Spleen (tissue), 11 donors: ENCODE measurements around the gene EIF2B1. TPM values are rescaled to one million over a fixed set of nuclear protein-coding genes. Genes with fewer than 3 reads are reported as not detected.

Source experiments
- DNase-seq: peaks from one replicate; pipeline ENCODE4 v3.0.0-alpha.2; 2020
- H3K27ac ChIP-seq, 8 donors: fragments of 200-600 bp; sonication (generic) in 7 of 8; 1 replicate in 4 of 8; 2 replicates in 4 of 8; pipeline versions ENCODE4 v1.5.0 to v1.8.0; 2016 to 2021; ENCODE audit warnings: inconsistent platforms in 4 of 8, mild to moderate bottlenecking in 4 of 8, moderate library complexity in 1 of 8
- H3K27me3 ChIP-seq, 7 donors: fragments of 200-600 bp; sonication (generic) in 6 of 7; replicated peaks in 1 of 7; 1 replicate in 4 of 7; 2 replicates in 3 of 7; pipeline versions ENCODE4 v1.5.0 to v1.8.0; 2016 to 2021; ENCODE audit warnings: inconsistent platforms in 3 of 7, mild to moderate bottlenecking in 1 of 7
- H3K36me3 ChIP-seq, 6 donors: fragments of 200-600 bp; sonication (generic) in 5 of 6; 1 replicate in 4 of 6; 2 replicates in 2 of 6; pipeline versions ENCODE4 v1.5.0 to v1.8.0; 2016 to 2021; ENCODE audit warnings: inconsistent platforms in 2 of 6
- H3K4me1 ChIP-seq, 6 donors: fragments of 200-600 bp; sonication (generic) in 5 of 6; 1 replicate in 3 of 6; 2 replicates in 3 of 6; pipeline versions ENCODE4 v1.5.0 to v1.8.0; 2016 to 2021; ENCODE audit warnings: inconsistent platforms in 3 of 6
- H3K4me3 ChIP-seq, 8 donors: fragments of 200-600 bp; sonication (generic) in 7 of 8; 1 replicate in 4 of 8; 2 replicates in 4 of 8; pipeline versions ENCODE4 v1.5.0 to v1.8.0; 2016 to 2021; ENCODE audit warnings: inconsistent platforms in 4 of 8, mild to moderate bottlenecking in 4 of 8, moderate library complexity in 2 of 8
- H3K9me3 ChIP-seq, 8 donors: fragments of 200-600 bp; sonication (generic) in 7 of 8; 1 replicate in 4 of 8; 2 replicates in 4 of 8; pipeline versions ENCODE4 v1.5.0 to v1.8.0; 2016 to 2021; ENCODE audit warnings: inconsistent platforms in 4 of 8
- POLR2A ChIP-seq, 3 donors: fragments of 450-650 bp; IDR thresholded peaks; one replicate each; pipeline ENCODE4 v1.5.1; 2017; ENCODE audit warnings: antibody characterized with exemption in 3 of 3, mild to moderate bottlenecking in 1 of 3
- POLR2AphosphoS5 ChIP-seq, 3 donors: sonication (generic); formaldehyde crosslinking; IDR thresholded peaks; one replicate each; pipeline ENCODE4 v1.5.1; 2017; ENCODE audit warnings: antibody characterized with exemption in 3 of 3
- WGBS, 5 donors: extraction: QIAGEN DNeasy Blood & Tissue Kit in 3 of 5; methylation state at CpG; one replicate each; pipeline versions ENCODE4 v1.1.5 to v1.1.7; 2013 to 2018; 5-methylcytosine and 5-hydroxymethylcytosine counted together
- intact Hi-C: fragments of 100-400 bp; cut with DNase I; formaldehyde crosslinking; loops from one replicate; pipeline ENCODE4 v1.15.0; 2023; ENCODE audit warnings: low total_unique reads
- polyA plus RNA-seq, 3 donors: library from polyadenylated mRNA; stranded (reverse); fragments of 200-250 nt; gene quantifications; one replicate each; pipeline ENCODE4 v1.2.1, GENCODE V29; 2013
- small RNA-seq, 4 donors: library from RNA; depleted of rRNA; stranded (forward); fragments of <200 nt; gene quantifications; one replicate each; pipeline ENCODE3, GENCODE V24; 2016
- total RNA-seq, 7 donors: library from RNA; depleted of rRNA in 3 of 7; stranded (reverse); fragments of >200 nt in 3 of 7; fragmentation: NEBNext Ultra II Directional in 4 of 7; extraction: Animal tissue kit (Norgen Biotek cat#: 25700) in 4 of 7; gene quantifications; one replicate each; pipeline versions ENCODE4 v1.1.0 to v1.2.1, GENCODE V29; 2016 to 2021
- TF ChIP-seq, protein P1 (sequence below), 11 experiments: fragments of 200-600 bp in 7 of 11; fragments of 450-650 bp in 4 of 11; sonication (generic) in 4 of 11; IDR thresholded peaks in 8 of 11; conservative IDR thresholded peaks in 3 of 11; 1 replicate in 7 of 11; 2 replicates in 4 of 11; pipeline versions ENCODE4 v1.4.0 to v1.8.0; 2016 to 2021; ENCODE audit warnings: antibody characterized with exemption in 11 of 11, inconsistent platforms in 4 of 11, mild to moderate bottlenecking in 1 of 11
- donor health status: healthy with polysubstance abuse.
- donor health status: DM: no; HTN: no; CAD: no; lungs with moderate emphysema.
- donor health status: DM: no; HTN: no; CAD: no.
- donor health status: Bipolar disorder and iron deficiency.
- donor health status: healthy.
- donor health status: DM: no; HTN: no; CAD: no.
- donor health status: DM: yes; HTN: yes; CAD: no.

EIF2B1 gene
- total and polyA plus RNA-seq, 10 donors, result 28.3 to 137 (median 44.6) TPM

DNA sequence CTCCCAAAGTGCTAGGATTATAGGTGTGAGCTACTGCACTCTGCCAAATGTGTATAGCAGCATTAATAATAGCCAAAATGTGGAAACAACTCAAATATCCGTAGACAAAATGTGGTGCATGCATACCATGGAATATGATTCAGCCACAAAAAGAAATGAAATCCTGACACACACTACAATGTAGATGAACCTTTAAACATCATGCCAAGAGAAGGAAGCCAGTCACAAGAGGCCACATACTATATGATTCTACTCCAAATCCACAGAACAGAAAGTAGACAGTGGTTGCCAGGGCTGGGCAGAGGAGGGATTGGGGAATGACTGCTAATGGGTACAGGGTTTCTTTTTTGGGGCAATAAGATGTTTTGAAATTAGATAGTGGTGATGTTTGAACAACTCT, 56.9 kb downstream of the EIF2B1 start:
- no peak for DNase-seq
- Histone ChIP-seq H3K36me3 (peaks cover 0 to 6% (median 0%) of the 10 kb centered on the region in 6 donors), H3K4me3 (no peak overlapping the region), H3K4me1 (peaks cover 0 to 13% (median 4%) of the 10 kb centered on the region in 6 donors), H3K27me3 (no peaks in the 10 kb centered on the region), H3K9me3 (peaks cover 0 to 4% (median 0%) of the 10 kb centered on the region in 8 donors), H3K27ac (no peak overlapping the region)
- no peak for TF ChIP-seq POLR2AphosphoS5 (IDR thresholded peaks at IDR 0.05)
- no peak for TF ChIP-seq POLR2A (IDR thresholded peaks at IDR 0.05)
- TF ChIP-seq, protein P1, sequence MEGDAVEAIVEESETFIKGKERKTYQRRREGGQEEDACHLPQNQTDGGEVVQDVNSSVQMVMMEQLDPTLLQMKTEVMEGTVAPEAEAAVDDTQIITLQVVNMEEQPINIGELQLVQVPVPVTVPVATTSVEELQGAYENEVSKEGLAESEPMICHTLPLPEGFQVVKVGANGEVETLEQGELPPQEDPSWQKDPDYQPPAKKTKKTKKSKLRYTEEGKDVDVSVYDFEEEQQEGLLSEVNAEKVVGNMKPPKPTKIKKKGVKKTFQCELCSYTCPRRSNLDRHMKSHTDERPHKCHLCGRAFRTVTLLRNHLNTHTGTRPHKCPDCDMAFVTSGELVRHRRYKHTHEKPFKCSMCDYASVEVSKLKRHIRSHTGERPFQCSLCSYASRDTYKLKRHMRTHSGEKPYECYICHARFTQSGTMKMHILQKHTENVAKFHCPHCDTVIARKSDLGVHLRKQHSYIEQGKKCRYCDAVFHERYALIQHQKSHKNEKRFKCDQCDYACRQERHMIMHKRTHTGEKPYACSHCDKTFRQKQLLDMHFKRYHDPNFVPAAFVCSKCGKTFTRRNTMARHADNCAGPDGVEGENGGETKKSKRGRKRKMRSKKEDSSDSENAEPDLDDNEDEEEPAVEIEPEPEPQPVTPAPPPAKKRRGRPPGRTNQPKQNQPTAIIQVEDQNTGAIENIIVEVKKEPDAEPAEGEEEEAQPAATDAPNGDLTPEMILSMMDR (IDR thresholded peaks at IDR 0.05 in 8 of 11, conservative IDR thresholded peaks at IDR 0.05 in 3 of 11), result no peak
- 90 to 100% (median 95%) methylated on average over 1 of the region's 1 CpG for WGBS, 5 donors
- intact Hi-C loops, result no loop called here

DNA sequence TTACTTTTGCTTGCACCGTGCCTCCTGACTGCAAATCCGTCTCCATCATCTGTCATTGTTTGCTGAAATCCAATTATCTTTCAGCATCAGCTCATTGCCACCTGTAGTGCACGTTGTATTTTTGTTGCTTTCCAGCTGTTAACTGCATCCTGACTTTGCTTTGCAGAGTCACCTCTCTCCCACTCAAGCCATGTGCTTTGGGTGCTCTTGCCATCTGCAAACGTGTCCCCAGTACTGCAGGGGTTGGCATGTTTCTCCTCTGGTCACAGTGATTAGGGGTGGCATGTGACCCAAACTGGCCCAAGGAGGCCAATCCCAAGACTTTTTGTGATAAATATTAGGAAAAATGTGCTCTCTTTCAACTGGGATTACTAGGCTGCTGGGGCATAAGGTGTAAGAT, 59.6 kb downstream of the EIF2B1 start:
- Histone ChIP-seq H3K9me3 (peaks cover 0 to 4% (median 0%) of the 10 kb centered on the region in 8 donors), H3K4me1 (no peaks in the 10 kb centered on the region), H3K27me3 (peaks cover 0 to 4% (median 0%) of the 10 kb centered on the region in 7 donors), H3K27ac (no peak overlapping the region), H3K4me3 (no peak overlapping the region), H3K36me3 (peaks cover 0 to 6% (median 0%) of the 10 kb centered on the region in 6 donors)
- WGBS, 5 donors, result 40 to 47% (median 45%) methylated on average over 4 of the region's 4 CpGs
- intact Hi-C loops, result no loop called here
- no peak for DNase-seq
- TF ChIP-seq, protein P1 (IDR thresholded peaks at IDR 0.05 in 8 of 11, conservative IDR thresholded peaks at IDR 0.05 in 3 of 11), result no peak
- TF ChIP-seq POLR2AphosphoS5 (IDR thresholded peaks at IDR 0.05), result no peak
- TF ChIP-seq POLR2A (IDR thresholded peaks at IDR 0.05), result no peak

DNA sequence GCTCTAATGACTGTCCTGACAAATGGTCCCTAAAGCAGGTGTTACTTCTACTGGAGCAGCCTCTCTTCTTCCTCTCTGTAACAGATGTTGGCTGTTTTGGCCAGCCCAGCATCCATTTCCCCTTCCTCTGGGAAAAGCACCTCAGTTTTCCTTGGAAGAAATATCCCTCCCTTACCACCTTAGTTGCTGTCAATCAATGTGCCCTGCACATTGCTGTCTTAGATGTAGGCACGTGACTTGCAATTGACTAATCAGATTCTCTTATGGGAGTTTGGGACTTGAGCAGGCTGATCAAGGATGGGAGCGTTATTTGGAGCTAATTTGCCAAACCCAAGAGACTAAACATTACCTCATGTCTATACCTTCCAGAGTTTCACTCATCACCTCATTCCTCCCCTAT, 61.1 kb downstream of the EIF2B1 start:
- Histone ChIP-seq H3K27me3 (peaks cover 0 to 4% (median 0%) of the 10 kb centered on the region in 7 donors), H3K27ac (no peak overlapping the region), H3K4me1 (no peaks in the 10 kb centered on the region), H3K4me3 (no peak overlapping the region), H3K36me3 (peaks cover 0 to 5% (median 0%) of the 10 kb centered on the region in 6 donors), H3K9me3 (peaks cover 0 to 4% (median 0%) of the 10 kb centered on the region in 8 donors)
- no peak for DNase-seq
- WGBS, 5 donors, result 48 to 81% (median 66%) methylated on average over 2 of the region's 2 CpGs
- intact Hi-C loops, result no loop called here
- TF ChIP-seq POLR2AphosphoS5 (IDR thresholded peaks at IDR 0.05) (no peak), POLR2A (IDR thresholded peaks at IDR 0.05) (no peak)
- TF ChIP-seq, protein P1 (IDR thresholded peaks at IDR 0.05 in 8 of 11, conservative IDR thresholded peaks at IDR 0.05 in 3 of 11), result no peak

DNA sequence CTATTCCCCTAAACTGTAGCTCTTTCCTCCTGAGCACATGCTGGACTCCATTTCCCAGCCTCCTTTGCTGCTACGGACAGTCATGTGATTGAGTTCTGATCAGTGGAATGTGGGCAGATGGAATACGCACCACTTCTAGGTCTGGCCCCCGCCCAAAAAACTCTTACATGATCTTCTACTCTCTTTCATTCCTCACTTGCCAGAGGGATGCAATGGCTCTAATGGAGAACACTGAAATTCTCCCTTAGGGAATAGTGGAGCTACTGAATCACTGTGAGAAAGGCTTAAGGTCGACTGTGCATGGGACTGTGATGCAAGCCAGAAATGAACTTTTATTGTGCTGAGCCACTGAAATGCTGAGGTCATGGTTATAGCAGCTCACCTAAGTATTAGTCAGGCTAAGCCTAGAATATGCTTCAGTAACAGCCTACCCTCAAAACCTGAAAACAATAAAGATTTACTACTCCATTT, 62.1 kb downstream of the EIF2B1 start:
- H3K36me3 ChIP-seq, result no peaks in the 10 kb centered on the region
- TF ChIP-seq, protein P1 (IDR thresholded peaks at IDR 0.05 in 8 of 11, conservative IDR thresholded peaks at IDR 0.05 in 3 of 11), result no peak
- TF ChIP-seq POLR2AphosphoS5 (IDR thresholded peaks at IDR 0.05) (no peak), POLR2A (IDR thresholded peaks at IDR 0.05) (no peak)
- no peak overlapping the region for H3K27ac ChIP-seq
- intact Hi-C loops, result no loop called here
- peaks cover 0 to 4% (median 0%) of the 10 kb centered on the region in 8 donors for H3K9me3 ChIP-seq
- WGBS, 5 donors, result 38 to 69% (median 64%) methylated on average over 4 of the region's 4 CpGs
- peaks cover 0 to 4% (median 0%) of the 10 kb centered on the region in 7 donors for H3K27me3 ChIP-seq
- H3K4me3 ChIP-seq, result no peak overlapping the region
- no peak for DNase-seq
- no peaks in the 10 kb centered on the region for H3K4me1 ChIP-seq

Small RNA genes lying within 50 kb of the gene (small RNA-seq; reads per million reads assigned to genes)
- gene SNORA9B, result 0 reads per million in 4 donors

Other genes starting within 250 kb of the EIF2B1 start
- 10 to 100 TPM; 28.7 to 40.3 (median 35.6) TPM for gene KMT5A, start 249.6 kb downstream of the EIF2B1 start, total RNA-seq
- 10 to 100 TPM; 11.3 to 15.9 (median 11.3) TPM for gene KMT5A, start 249.6 kb downstream of the EIF2B1 start, polyA plus RNA-seq
- gene RILPL2, start 197.0 kb downstream of the EIF2B1 start, total RNA-seq, result 10 to 100 TPM; 10.8 to 15.7 (median 12.5) TPM
- gene RILPL2, start 197.0 kb downstream of the EIF2B1 start, polyA plus RNA-seq, result 10 to 100 TPM; 14.0 to 18.0 (median 14.8) TPM
- gene SNRNP35, start 175.5 kb downstream of the EIF2B1 start, total RNA-seq, result 10 to 100 TPM; 18.9 to 36.1 (median 27.8) TPM
- gene SNRNP35, start 175.5 kb downstream of the EIF2B1 start, polyA plus RNA-seq, result 10 to 100 TPM; 36.3 to 63.7 (median 55.4) TPM
- 10 to 100 TPM in 4 of 7 donors, 1 to 10 TPM in 3; 8.0 to 13.6 (median 11.2) TPM for gene RILPL1, start 100.0 kb downstream of the EIF2B1 start, total RNA-seq
- 1 to 10 TPM; 3.2 to 6.0 (median 5.3) TPM for gene RILPL1, start 100.0 kb downstream of the EIF2B1 start, polyA plus RNA-seq
- 100 to 1,000 TPM in 5 of 7 donors, 10 to 100 TPM in 2; 90.8 to 135 (median 112) TPM for gene TMED2, start 49.1 kb downstream of the EIF2B1 start, total RNA-seq
- 10 to 100 TPM; 32.3 to 52.1 (median 42.9) TPM for gene TMED2, start 49.1 kb downstream of the EIF2B1 start, polyA plus RNA-seq
- 10 to 100 TPM; 19.7 to 43.7 (median 26.5) TPM for gene DDX55, start 31.6 kb downstream of the EIF2B1 start, total RNA-seq
- 10 to 100 TPM; 16.4 to 22.3 (median 18.0) TPM for gene DDX55, start 31.6 kb downstream of the EIF2B1 start, polyA plus RNA-seq
- 10 to 100 TPM; 15.3 to 23.1 (median 21.4) TPM for gene GTF2H3, start 143 bp upstream of the EIF2B1 start, total RNA-seq
- gene GTF2H3, start 143 bp upstream of the EIF2B1 start, polyA plus RNA-seq, result 10 to 100 TPM in 1 of 3 donors, 1 to 10 TPM in 2; 6.4 to 11.3 (median 8.5) TPM
- 10 to 100 TPM in 1 of 7 donors, 1 to 10 TPM in 6; 4.3 to 10.9 (median 7.5) TPM for gene TCTN2, start 37.4 kb upstream of the EIF2B1 start, total RNA-seq
- 1 to 10 TPM; 1.9 to 4.1 (median 3.3) TPM for gene TCTN2, start 37.4 kb upstream of the EIF2B1 start, polyA plus RNA-seq
- 10 to 100 TPM; 27.9 to 46.0 (median 34.9) TPM for gene ATP6V0A2, start 78.7 kb upstream of the EIF2B1 start, total RNA-seq
- gene ATP6V0A2, start 78.7 kb upstream of the EIF2B1 start, polyA plus RNA-seq, result 1 to 10 TPM; 7.2 to 9.1 (median 8.5) TPM
- 1 to 10 TPM in 3 of 7 donors, under 1 TPM in 3, not detected in 1; 0.26 to 2.2 (median 0.95) TPM for gene DNAH10, start 128.6 kb upstream of the EIF2B1 start, total RNA-seq
- under 1 TPM; 0.23 to 0.35 (median 0.26) TPM for gene DNAH10, start 128.6 kb upstream of the EIF2B1 start, polyA plus RNA-seq